ENCODE data around the gene NFKBIE.
A peak's percentile ranks its signal among the peaks of the same experiment; 100 is the strongest.

The NFKBIE gene

DNA sequence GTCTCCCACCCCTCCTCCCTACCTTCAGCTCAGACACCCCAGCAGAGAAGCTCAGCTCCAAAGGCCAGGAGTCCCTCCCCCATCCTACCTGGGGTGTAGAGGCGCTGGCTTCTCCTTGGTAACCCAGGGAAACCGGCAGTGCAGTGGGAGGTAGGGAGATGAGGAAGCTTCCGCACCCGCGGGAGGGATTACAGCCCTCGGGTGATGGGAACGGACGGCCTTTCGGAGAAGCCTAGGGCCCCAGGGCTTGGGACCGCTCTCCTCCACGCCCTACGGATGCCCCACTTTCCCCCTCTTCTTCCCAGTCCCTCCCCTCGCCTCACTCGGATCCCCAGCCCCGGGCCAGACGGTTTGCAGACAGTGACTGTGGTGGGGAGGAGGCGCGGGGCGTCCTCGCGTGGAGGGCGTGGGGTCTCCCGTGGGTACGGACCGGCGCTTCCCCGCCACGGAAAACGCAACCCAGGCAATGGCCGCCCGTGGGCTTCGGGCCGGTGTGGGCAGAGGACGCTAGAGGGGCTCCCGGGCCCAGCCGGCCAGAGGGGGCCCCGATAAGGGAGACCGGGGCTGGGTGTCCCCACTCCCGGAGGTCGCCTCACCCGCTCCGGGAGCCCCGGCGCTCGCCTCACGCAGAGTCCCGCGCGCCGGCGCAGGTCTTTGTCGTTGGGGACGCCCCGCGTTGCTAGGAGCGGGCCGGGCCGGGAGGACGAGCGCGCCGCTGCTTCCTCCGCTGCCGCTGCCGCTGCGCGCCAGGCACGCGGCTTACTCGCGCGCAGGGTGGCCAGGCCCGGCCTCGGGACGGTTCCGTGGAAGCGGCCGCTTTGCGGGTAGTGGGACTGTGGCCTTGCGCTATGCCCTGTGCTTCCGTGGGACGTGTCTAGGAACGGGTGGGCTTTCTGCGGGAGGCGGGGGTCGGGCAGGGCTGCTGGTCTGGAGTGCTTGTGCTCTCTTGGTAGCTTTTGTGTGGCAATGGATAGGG, 32.0 kb upstream of the NFKBIE start:
- DNase-seq: no peak

DNA sequence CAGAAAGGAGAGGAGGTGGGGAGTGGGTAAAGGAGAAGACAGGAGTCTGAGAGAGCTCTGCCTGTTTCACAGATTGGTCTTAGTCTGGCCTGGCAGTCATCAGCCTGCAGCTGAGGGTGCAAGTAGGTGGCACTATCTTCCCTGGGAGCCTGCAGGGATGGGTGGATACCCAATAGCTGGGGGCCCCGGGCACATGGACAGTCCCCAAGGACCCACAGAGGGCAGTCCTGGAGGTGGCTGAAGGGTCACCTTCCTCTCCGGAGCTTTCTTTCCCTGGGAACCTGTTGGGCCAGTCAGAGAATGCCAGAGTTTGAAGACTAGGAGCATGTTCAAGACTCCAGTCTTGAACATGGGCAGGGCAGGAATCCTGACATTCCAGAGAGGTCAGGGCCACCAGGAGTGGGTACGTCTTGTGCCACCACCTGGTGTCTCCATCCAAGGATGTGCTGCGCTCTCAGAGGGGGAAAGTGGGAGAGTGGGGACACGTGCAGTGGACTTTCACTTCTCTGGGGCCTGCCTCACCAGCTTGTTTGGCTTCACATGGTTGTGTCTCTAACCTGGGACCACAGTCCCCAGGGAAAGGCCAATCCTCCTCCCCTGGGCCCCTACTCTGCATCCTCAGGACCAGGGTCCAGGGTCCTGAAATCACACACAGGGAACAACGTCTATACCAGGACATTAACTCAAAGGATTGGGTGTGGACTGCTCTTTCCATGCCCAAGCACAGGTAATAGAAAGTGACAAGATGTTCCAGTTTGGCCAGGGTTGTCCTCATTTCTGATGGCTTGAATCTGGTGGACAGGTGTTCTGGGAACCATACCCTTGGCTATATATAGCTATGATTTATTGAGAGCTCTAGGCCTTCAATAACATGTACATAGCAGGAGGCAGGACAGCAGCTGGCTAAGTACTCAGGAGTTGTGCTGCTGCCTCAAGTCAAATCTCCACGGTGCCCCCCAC, 29.8 kb upstream of the NFKBIE start:
- no peak for DNase-seq

DNA sequence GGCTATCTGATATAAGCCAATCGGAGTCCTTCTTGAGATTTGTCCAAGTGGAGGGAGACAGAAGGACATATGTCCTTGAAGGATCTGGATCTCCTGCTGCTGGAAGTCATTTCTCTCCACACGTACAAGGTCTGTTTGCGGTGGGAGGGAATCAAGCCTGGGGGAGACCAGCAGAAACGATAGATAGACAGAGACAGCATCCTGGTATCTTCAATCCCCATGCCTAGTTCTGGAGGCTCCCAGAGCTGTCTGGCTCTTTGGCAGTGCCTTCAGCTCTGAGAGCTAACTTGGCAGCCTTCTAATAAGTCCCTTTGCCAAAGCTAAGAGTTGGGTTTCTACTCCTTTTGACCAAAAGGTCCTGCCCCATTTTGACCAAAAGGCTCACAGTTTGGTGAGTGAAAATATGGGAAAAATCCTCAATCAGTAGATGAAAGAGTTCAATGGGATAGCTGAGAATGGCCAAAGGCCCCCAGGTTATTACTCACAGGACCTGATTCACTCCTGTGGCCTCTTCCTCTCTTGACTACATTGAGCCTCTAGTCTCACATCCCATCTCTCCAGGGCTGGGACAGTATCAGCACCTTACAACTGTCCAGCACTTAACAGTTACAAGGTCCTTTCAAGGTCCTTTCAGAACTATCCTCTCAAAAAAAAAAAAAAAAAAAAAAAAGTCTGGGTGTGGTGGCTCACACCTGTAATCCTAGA, 27.5 kb upstream of the NFKBIE start:
- no peak for DNase-seq

DNA sequence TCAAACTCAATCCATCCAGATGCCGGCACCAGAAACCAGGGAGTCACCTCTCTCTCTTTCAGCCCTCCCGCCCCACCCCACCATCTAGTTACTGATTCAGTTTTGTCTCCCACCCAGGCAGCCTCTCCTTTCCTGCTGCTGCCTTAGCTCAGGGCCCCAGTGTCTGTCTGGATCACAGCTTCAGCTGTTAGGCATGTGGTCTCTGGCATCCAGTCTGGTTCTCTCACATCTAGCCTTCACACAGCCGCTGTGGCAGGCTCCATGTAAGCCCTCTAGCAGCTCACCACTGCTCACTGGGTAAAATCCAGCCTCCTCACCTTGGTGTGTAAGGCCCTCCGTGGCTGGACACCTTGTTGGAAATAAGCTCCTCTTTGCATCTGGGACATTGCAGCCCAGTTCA, 26.5 kb upstream of the NFKBIE start:
- no peak for DNase-seq

DNA sequence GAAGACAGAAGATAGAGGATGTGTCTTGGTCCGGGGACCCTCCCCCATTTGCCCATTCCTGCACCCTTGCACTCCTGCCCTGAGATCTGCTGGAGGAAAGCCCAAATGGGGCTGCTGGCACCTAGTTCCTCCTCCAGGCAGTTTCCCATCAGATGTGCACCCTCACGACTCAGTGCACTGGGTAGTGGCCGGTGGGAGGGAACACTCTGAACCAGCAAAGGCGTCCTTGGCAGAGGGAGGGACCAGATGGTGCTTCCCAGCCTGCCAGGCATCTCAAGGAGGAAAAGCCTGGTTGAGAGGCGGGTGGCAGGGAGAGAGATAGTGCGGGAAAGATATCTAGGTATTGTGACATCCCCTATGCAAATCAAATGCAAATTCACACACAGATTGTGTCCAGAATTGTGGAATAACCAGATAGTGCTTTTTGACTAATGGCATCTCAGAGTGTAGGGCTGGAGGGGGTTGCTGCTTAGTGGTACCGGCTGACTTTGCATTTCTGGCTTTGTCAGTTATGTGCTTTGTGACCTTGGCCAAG, 24.4 kb upstream of the NFKBIE start:
- peak; percentile 43 for DNase-seq

DNA sequence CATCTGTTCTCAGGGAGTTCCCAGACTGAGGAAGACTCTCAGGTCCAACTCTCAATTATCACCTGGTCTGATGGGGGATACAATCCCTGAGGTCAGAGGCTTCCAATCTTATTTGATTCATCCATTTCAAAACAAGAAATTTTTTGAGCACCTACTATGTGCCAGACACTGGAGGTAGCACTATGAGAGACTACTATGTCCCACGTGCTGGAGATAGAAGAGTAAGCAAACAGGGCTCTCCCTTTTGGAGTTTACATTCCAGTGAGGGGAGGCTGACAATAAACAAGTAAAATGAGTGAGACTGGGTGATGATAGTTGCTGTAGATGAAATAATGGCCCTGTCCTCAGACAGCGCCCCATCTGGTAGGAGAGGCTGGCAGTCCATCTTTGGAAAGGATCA, 21.4 kb upstream of the NFKBIE start:
- no peak for DNase-seq

DNA sequence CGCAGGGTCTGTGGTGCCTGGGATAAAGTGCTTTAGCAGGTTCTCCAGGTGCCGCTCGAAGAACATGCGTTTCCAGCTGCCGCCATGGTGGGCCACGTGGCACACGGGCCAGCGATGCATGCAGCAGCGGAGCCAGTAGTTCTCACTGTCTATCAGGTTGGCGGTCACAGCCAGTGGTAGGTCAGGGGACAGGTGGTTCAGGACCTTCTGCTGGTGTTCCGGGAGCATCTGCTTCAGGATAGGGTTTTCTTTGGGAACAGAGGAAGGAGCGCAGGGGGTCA, 20.9 kb upstream of the NFKBIE start:
- DNase-seq: no peak

DNA sequence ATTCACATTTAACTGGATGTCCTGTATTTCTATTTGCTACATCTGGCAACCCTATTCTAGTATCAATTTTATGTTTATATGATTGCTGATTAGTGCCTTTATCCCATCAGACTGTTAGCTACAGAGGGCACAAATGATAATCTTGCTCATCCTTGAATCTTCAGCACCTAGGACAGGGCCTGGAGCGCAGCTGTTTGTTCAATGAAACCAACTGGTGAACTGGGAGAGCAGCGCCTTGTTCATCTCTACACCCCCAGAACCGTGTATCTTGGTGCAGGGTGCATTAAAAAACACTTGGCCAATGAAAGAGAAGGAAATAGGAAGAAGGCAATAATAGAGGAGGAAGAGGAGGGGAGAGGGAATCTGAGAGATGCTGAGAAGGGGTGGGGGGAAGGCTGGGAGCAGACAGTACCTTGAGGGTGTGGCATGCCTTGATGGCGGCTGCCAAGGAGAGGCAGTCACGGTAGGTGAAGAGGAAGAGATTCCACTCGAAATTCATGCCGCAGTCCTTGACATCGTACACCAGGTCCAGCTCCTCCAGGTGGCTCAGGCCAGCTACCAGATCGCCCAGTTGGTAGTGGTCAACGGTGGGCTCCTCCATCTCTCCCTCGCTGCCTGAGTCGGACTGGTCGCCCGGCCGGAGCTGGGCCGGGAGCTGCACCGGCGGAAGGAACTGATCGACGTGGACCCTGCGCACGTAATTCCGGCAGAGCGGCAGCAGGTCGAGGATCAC, 20.4 kb upstream of the NFKBIE start:
- DNase-seq: no peak

DNA sequence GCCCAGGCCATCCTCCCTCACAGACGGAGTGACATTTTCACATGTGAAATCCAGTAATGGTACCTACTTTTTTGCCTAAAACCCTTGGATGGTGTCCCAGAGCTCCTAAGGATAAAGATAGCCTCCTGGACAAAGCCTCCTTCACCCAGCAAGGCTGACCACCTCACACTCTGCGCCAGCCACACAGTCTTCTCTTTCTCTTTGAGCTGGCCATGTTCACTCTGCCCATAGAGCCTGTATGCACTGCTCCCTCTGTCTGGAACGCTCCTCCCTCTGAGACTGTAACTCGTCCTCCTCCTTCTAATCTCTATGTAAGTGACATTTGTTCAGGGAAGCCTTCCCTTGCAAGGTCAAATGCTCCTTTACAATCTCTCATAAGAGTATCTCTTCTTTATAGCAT, 19.5 kb upstream of the NFKBIE start:
- DNase-seq: no peak

DNA sequence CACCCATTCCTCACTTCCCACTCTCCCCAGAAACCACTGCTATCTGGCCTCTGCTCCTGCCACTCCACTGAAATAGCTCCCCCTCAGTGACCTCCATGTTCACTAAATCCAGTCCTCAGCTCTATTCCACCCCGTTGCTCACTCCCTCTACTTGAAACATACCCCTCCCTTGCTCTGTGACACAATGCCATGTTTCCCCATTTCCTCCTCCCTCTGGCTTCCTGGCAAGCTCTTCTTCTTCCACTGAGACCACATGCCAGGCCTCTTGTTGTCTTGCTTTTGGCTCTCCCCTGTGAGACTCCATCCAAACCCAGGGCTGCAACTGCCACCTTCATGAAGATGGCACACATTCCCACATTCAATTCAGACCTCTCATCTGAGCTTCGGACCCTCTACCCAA, 18.8 kb upstream of the NFKBIE start:
- no peak for DNase-seq

DNA sequence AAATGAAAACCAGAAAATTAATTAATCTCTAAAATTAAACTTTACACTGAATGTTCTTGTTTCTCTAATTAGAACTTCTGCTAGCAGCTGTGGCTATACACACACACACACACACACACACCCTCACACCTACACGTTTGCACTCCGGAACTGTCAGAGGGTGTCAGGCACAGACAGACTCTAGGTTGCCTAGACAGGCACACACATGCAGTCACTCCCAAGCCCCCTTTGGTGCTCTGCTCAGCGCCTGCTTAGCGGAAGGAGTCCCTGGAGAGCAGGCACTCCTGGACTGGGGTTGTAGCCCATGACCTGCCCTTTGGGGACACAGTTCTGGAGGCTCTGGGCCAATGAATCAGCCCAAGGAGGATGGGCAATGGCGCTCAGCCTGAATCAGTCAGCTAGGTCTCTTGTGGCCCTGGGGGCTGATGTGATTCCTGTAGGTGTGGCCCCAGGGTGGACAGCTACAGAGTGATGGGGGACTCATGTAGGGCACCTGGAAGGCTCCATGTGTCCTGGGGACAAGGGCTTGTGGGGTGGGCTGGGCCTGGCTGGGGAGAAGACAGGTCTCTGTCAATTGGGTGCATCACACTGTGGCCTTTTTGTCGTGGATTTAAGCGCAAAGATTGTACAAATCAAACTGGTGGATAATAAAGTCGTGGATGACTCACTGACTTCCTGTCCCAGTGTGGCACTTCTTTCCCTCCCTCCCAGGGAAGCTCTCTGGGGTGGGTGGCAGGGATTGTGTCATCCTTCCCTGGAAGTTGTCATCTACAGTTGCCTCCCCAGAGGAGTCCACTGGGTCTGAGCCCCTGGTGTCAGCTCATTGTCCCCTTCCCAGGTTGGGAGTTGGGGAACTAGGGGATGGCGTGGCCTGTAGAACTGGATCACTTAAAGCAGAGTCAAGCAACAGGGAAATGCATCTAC, 13.7 kb upstream of the NFKBIE start:
- no peak for DNase-seq

DNA sequence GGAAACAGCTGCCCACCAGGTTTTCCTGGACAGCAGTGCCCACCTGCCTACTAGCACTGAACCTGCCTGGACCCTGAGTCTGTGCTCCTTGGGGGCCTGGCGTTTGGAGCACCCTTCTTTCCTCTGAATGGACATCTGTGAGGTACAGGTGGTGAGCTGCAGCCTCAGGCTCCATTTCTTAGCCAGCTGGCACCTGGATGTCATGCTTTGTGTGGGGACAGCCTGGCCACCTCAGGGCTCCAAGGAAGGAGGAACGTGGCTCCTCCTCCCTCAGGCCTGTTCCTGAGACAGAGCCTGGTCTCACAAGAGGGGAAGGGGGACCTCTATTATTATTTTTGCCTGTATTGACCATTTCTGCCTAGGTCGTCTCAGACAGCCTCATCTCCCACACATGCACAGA, 13.0 kb upstream of the NFKBIE start:
- DNase-seq: no peak

DNA sequence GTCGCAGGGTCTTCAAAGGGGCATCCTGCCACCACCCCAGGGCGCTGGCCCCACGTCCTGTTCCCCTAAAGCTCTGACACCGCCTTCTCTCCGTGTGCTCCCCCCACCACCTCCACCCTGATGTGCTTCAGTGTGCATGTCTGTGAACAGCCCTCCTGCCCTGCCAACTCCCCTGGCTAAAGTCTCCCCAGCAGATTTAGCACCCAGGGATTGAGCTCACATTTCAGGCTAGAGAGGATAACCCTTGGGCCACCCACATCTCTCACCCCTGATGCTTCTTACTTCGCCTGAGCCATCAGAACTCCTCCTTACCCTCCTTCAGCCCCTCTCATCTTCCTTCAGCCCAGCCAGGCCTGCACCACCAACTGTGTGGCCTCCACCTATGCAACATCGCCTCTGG, 12.4 kb upstream of the NFKBIE start:
- no peak for DNase-seq

DNA sequence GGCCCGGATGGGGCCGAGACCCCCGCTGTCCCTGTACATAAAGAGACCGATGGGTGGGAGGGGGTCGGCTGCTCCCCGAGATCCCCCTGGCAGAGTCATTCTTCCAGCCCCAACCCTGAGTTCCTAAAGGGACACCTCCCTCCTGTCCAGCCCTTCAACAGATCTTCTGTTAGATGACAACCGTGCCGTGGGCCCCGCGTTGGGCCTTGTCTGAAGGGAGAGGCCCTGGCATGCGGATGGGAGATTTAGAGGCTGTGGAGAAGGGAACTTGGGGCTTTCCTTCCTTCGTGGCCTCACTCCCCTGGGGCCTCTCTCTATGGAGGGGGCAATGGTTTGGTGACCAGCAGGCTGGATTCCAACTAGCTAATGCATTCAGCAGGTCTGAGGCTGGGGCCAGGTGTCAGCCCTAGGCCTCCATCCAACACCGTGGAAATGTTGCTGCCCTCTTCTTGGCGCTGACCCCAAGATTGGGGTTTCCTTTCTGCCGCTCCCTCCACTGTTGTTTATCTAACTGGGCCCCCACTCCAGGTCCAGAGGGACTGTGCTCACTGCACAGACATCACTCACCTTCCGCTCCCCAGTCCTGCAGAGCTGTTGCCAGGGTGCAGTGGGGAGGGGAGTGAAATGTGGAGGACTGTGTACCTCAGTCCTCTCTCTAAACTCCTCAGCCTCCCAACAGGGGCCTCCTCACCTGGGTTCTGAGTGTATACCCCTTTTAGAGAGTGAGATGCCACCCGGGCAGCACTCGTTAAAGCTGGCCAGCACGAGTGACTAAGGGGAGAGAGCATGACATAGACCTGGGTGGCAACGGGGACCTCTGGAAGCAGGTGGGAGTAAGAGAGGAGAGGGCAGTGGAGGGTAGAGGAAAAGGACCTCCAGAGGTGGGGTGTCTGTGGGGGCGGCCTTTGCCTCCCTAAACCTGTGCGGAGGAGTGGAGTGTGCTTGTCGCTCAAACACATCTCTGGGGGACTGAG, 11.6 kb upstream of the NFKBIE start:
- no peak for DNase-seq

DNA sequence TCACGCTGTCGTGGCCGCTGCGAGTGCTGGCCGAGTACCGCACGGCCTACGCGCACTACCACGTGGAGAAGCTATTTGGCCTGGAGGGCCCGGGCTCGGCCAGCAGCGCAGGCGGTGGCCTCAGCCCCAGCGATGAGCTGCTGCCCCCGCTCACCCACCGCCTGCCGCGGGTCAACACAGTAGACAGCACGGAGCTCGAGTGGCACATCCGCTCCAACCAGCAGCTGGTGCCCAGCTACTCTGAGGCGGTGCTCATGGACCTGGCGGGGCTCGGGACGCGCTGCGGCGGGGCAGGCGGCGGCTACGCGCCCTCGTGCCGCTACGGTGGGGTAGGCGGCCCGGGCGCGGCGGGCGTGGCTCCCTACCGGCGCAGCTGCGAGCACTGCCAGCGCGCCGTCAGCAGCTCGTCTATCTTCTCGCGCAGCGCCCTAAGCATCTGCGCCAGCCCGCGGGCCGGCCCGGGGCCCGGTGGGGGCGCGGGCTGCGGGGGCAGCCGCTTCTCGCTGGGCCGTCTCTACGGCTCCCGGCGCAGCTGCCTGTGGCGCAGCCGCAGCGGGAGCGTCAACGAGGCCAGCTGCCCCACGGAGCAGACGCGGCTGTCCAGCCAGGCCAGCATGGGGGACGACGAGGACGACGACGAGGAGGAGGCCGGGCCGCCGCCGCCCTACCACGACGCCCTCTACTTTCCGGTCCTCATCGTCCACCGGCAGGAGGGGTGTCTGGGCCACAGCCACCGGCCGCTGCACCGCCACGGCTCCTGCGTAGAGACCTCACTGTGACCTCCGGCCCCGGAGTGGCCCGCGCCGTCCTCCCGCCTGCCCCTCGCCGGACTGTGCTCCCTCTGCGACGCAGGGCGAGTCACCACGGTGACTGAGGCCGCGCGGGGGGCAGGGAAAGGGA, 10.6 kb upstream of the NFKBIE start:
- no peak for DNase-seq

DNA sequence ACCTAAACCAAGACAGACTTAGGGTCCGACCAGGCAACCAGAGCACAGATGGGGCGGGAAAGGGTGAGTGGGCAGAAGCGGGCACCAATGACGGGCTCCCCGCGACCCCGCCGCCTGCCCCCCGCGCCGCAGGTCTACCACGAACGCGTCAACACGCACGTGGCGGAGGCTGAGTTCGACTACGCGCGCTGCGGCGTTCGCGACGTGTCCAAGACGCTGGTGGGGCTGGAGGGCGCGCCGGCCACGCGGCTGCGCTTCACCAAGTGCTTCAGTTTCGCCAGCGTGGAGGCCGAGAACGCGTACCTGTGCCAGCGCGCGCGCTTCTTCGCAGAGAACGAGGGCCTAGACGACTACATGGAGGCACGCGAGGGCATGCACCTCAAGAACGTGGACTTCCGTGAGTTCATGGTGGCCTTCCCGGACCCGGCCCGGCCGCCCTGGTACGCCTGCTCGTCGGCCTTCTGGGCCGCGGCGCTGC, 10.0 kb upstream of the NFKBIE start:
- no peak for DNase-seq

DNA sequence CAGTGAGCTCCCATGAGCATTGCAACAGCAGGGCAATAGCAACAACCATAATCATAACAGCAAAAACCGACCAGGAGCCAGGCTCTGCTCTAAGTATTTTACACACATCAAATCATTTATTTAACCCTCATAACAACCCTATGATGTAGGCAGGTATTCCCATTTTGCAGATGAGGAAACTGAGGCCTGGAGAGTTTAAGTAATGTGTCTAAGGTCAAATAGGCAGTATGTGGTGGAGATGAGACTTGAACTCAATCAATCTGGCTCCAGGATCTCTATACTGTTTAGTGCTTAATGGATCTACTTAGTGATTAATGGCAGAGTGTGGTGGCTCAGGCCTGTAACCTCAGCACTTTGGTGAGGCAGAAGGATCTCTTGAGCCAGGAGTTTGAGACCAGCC, 8.3 kb upstream of the NFKBIE start:
- DNase-seq: no peak

DNA sequence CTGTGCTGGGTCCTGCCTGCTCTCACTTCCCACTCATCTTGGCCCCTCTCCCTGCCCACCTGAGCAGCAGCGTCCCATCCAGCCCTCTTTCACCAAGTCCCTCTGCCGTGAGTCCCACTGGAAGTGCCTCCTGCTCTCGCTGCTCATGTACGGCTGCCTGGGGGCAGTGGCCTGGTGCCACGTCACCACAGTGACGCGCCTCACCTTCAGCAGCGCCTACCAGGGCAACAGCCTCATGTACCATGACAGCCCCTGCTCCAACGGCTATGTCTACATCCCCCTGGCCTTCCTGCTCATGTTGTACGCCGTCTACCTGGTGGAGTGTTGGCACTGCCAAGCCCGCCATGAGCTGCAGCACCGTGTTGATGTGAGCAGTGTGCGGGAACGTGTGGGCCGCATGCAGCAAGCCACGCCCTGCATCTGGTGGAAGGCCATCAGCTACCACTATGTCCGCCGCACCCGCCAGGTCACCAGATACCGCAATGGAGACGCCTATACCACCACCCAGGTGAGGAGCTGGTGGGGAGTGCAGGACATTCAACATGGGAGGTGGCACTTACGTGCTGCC, 7.7 kb upstream of the NFKBIE start:
- no peak for DNase-seq

Measured in DMS 273 treated with DMSO at 0.1 percent for 48 hours (cell line).